Measurements from ENCODE around the gene FAM163B.

DNA sequence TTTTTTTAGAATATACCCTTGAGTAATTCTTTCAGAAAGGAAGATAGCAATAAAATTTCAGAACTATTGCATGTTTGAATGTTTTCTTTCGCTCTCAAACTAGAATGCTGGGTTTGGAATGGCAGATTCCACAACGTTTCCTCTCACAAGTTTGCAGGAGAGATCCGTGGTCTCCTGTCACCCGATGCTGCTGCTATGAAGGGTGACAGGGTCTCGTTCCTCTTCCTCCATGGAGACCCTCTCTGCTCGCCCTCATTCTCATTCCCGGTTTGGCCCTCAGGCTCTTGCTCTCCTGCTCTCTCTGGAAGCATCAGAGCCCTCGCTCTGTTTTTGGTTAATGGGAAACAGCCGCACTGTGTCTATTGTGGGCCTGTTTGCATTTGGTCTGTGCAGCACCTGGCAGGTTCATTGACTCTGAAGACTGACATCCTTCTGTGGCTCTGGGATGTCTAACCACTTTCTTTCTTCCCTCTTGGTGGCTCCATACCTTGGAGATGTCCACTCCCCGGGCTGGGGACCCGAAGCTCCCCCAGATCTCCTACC, 12.6 kb upstream of the FAM163B start:
- TF ChIP-seq, protein P1, sequence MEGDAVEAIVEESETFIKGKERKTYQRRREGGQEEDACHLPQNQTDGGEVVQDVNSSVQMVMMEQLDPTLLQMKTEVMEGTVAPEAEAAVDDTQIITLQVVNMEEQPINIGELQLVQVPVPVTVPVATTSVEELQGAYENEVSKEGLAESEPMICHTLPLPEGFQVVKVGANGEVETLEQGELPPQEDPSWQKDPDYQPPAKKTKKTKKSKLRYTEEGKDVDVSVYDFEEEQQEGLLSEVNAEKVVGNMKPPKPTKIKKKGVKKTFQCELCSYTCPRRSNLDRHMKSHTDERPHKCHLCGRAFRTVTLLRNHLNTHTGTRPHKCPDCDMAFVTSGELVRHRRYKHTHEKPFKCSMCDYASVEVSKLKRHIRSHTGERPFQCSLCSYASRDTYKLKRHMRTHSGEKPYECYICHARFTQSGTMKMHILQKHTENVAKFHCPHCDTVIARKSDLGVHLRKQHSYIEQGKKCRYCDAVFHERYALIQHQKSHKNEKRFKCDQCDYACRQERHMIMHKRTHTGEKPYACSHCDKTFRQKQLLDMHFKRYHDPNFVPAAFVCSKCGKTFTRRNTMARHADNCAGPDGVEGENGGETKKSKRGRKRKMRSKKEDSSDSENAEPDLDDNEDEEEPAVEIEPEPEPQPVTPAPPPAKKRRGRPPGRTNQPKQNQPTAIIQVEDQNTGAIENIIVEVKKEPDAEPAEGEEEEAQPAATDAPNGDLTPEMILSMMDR (IDR thresholded peaks at IDR 0.05), result no peak
- no peak for TF ChIP-seq POLR2A (IDR thresholded peaks at IDR 0.05)

Data from thyroid gland (tissue), 4 donors.